Measurements from ENCODE around the gene RAD51B. TPM values are rescaled to one million over a fixed set of nuclear protein-coding genes. Genes with fewer than 3 reads are reported as not detected.

Gene RAD51B
- polyA plus RNA-seq, 3 donors, result 3.6 to 11.6 (median 9.4) TPM

DNA sequence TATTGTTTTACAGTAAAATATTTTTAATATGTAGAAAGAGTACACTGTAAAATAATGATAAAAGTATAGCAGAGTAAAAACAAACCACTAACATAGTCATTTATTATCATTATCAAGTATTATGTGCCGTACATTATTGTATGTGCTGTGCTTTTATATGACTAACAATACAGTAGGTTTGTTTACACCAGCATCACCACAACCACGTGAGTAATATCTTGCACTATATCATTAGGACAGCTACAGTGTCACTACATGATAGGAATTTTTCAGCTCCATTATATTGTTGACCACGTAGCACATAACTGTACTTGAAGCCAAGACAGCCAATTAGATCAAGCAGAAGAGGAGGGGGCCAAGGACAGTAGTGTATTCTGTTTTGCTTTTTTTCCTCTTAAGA is 415.4 kb downstream of the RAD51B start:
- no CpG with 5 or more reads among the region's 3 CpGs for WGBS (ENCODE audit: insufficient coverage)
- Histone ChIP-seq H4K20me1 (ENCODE audit: insufficient read depth, low read length) (no peaks in the 10 kb centered on the region), H3K36me3 (replicated peaks in 1 of 2; ENCODE audit: control insufficient read depth in 1 of 2, insufficient read depth in 2 of 2, low read length in 2 of 2) (no peaks in the 10 kb centered on the region), H3K79me2 (ENCODE audit: insufficient read depth, low read length) (no peaks in the 10 kb centered on the region), H3K9ac (ENCODE audit: insufficient read depth, low read length, poor library complexity, severe bottlenecking) (no peak overlapping the region), H3K27ac (ENCODE audit: low read depth in 1 of 2, low read length in 2 of 2) (no peak overlapping the region), H3K4me3 (replicated peaks in 1 of 3; ENCODE audit: low read depth in 2 of 3, low read length in 3 of 3) (no peak overlapping the region), H3K4me2 (replicated peaks; ENCODE audit: extremely low read depth, low read length, poor library complexity, severe bottlenecking) (no peak overlapping the region), H2AFZ (ENCODE audit: insufficient read depth, low read depth, low read length, poor library complexity, severe bottlenecking) (no peak overlapping the region), H3K4me1 (ENCODE audit: control insufficient read depth in 1 of 2, insufficient read depth in 2 of 2, low read length in 2 of 2) (peaks cover under 1 to 2% of the 10 kb centered on the region in 2 donors), H3K9me3 (replicated peaks in 1 of 2; ENCODE audit: control insufficient read depth in 1 of 2, insufficient read depth in 1 of 2, low read length in 2 of 2) (no peaks in the 10 kb centered on the region), H3K27me3 (ENCODE audit: control insufficient read depth in 2 of 2, insufficient read depth in 2 of 2, low read length in 2 of 2) (no peaks in the 10 kb centered on the region)
- H3K36me3 Mint-ChIP-seq, result peaks cover 0 to 3% of the 10 kb centered on the region in 2 donors
- TF ChIP-seq, protein P1, sequence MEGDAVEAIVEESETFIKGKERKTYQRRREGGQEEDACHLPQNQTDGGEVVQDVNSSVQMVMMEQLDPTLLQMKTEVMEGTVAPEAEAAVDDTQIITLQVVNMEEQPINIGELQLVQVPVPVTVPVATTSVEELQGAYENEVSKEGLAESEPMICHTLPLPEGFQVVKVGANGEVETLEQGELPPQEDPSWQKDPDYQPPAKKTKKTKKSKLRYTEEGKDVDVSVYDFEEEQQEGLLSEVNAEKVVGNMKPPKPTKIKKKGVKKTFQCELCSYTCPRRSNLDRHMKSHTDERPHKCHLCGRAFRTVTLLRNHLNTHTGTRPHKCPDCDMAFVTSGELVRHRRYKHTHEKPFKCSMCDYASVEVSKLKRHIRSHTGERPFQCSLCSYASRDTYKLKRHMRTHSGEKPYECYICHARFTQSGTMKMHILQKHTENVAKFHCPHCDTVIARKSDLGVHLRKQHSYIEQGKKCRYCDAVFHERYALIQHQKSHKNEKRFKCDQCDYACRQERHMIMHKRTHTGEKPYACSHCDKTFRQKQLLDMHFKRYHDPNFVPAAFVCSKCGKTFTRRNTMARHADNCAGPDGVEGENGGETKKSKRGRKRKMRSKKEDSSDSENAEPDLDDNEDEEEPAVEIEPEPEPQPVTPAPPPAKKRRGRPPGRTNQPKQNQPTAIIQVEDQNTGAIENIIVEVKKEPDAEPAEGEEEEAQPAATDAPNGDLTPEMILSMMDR (IDR thresholded peaks at IDR 0.05), result no peak
- no peak overlapping the region for H3K27ac Mint-ChIP-seq
- H3K4me1 Mint-ChIP-seq, result peaks cover 8% of the 10 kb centered on the region
- no peak overlapping the region for H3K4me3 Mint-ChIP-seq
- DNase-seq, result no peak
- intact Hi-C loops (cut with micrococcal nuclease), result no loop called here
- H3K27me3 Mint-ChIP-seq (ENCODE audit: low read depth in 3 of 3), result peaks cover 0 to 2% (median 0%) of the 10 kb centered on the region in 3 donors
- H3K9me3 Mint-ChIP-seq, result no peaks in the 10 kb centered on the region

GRCh38 chr14:68236582-68237458 is 417.2 kb downstream of the RAD51B start:
- Histone ChIP-seq H3K4me2 (replicated peaks; ENCODE audit: extremely low read depth, low read length, poor library complexity, severe bottlenecking) (no peak overlapping the region), H4K20me1 (ENCODE audit: insufficient read depth, low read length) (no peaks in the 10 kb centered on the region), H3K4me3 (replicated peaks in 1 of 3; ENCODE audit: low read depth in 2 of 3, low read length in 3 of 3) (no peak overlapping the region), H3K9me3 (replicated peaks in 1 of 2; ENCODE audit: control insufficient read depth in 1 of 2, insufficient read depth in 1 of 2, low read length in 2 of 2) (no peaks in the 10 kb centered on the region), H3K36me3 (replicated peaks in 1 of 2; ENCODE audit: control insufficient read depth in 1 of 2, insufficient read depth in 2 of 2, low read length in 2 of 2) (no peaks in the 10 kb centered on the region), H3K4me1 (ENCODE audit: control insufficient read depth in 1 of 2, insufficient read depth in 2 of 2, low read length in 2 of 2) (peaks cover 5% of the 10 kb centered on the region in 2 donors), H3K79me2 (ENCODE audit: insufficient read depth, low read length) (no peaks in the 10 kb centered on the region), H3K27me3 (ENCODE audit: control insufficient read depth in 2 of 2, insufficient read depth in 2 of 2, low read length in 2 of 2) (no peaks in the 10 kb centered on the region), H3K9ac (ENCODE audit: insufficient read depth, low read length, poor library complexity, severe bottlenecking) (no peak overlapping the region), H3K27ac (ENCODE audit: low read depth in 1 of 2, low read length in 2 of 2) (no peak overlapping the region), H2AFZ (ENCODE audit: insufficient read depth, low read depth, low read length, poor library complexity, severe bottlenecking) (no peak overlapping the region)
- no peak overlapping the region for H3K27ac Mint-ChIP-seq
- intact Hi-C loops (cut with micrococcal nuclease), result no loop called here
- peaks cover 0 to 5% of the 10 kb centered on the region in 2 donors for H3K36me3 Mint-ChIP-seq
- no peak overlapping the region for H3K4me3 Mint-ChIP-seq
- peaks cover 11% of the 10 kb centered on the region for H3K4me1 Mint-ChIP-seq
- H3K27me3 Mint-ChIP-seq (ENCODE audit: low read depth in 3 of 3), result peaks cover 0 to 2% (median 0%) of the 10 kb centered on the region in 3 donors
- H3K9me3 Mint-ChIP-seq, result no peaks in the 10 kb centered on the region
- DNase-seq, result no peak
- WGBS (ENCODE audit: insufficient coverage), result 100% methylated on average over 1 of the region's 1 CpG
- TF ChIP-seq, protein P1 (IDR thresholded peaks at IDR 0.05), result no peak
